H9 (cell line): ENCODE data around the gene SMC4. TPM values are rescaled to one million over a fixed set of nuclear protein-coding genes. Genes with fewer than 3 reads are reported as not detected.

ENCODE experiments used
- DNase-seq: peaks from one replicate; pipeline ENCODE4 v3.0.0-alpha.2; 2017
- H2AFZ ChIP-seq: one replicate; pipeline ENCODE4 v1.6.1; 2013; ENCODE audit warnings: mild to moderate bottlenecking, low read length, control low read depth, moderate library complexity
- H2AK5ac ChIP-seq: 2 replicates; pipeline ENCODE4 v1.6.1; 2013; ENCODE audit warnings: low read length, control low read depth, mixed read lengths; ENCODE audit not compliant: insufficient read length
- H2BK120ac ChIP-seq: one replicate; pipeline ENCODE4 v1.6.1; 2013; ENCODE audit warnings: low read depth, mild to moderate bottlenecking, low read length, control low read depth, inconsistent platforms; ENCODE audit not compliant: poor library complexity, severe bottlenecking
- H2BK12ac ChIP-seq: 2 replicates; pipeline ENCODE4 v1.6.1; 2013; ENCODE audit warnings: low read length, control low read depth, mixed read lengths, low read depth; ENCODE audit not compliant: insufficient read length
- H2BK15ac ChIP-seq: 2 replicates; pipeline ENCODE4 v1.6.1; 2013; ENCODE audit warnings: low read depth, low read length, control low read depth
- H2BK20ac ChIP-seq: one replicate; pipeline ENCODE4 v1.6.1; 2013; ENCODE audit warnings: low read depth, mild to moderate bottlenecking, low read length, control low read depth, inconsistent platforms; ENCODE audit not compliant: poor library complexity, severe bottlenecking
- H2BK5ac ChIP-seq: 2 replicates; pipeline ENCODE4 v1.6.1; 2013; ENCODE audit warnings: low read length, control low read depth, mixed read lengths; ENCODE audit not compliant: insufficient read length
- H3K14ac ChIP-seq: 2 replicates; pipeline ENCODE4 v1.6.1; 2013; ENCODE audit warnings: low read length, control low read depth; ENCODE audit not compliant: insufficient read depth
- H3K18ac ChIP-seq: 2 replicates; pipeline ENCODE4 v1.6.1; 2013; ENCODE audit warnings: low read depth, mild to moderate bottlenecking, mixed read lengths, low read length, control low read depth; ENCODE audit not compliant: insufficient read length
- H3K23ac ChIP-seq: 2 replicates; pipeline ENCODE4 v1.6.1; 2013; ENCODE audit warnings: low read length, control low read depth, mixed read lengths, low read depth; ENCODE audit not compliant: insufficient read length
- H3K23me2 ChIP-seq: 2 replicates; pipeline ENCODE4 v1.6.1; 2013; ENCODE audit warnings: low read depth, mild to moderate bottlenecking, mixed read lengths, low read length, control low read depth; ENCODE audit not compliant: insufficient read length, poor library complexity, severe bottlenecking
- H3K27ac ChIP-seq: 2 replicates; pipeline ENCODE4 v1.5.1; 2013; ENCODE audit warnings: low read length, control low read depth, mixed read lengths, low read depth; ENCODE audit not compliant: insufficient read length
- H3K27me3 ChIP-seq: 2 replicates; pipeline ENCODE4 v1.6.1; 2013; ENCODE audit warnings: low read length, control low read depth, inconsistent platforms; ENCODE audit not compliant: insufficient read depth
- H3K4ac ChIP-seq: 2 replicates; pipeline ENCODE4 v1.6.1; 2013; ENCODE audit warnings: low read depth, mild to moderate bottlenecking, control low read depth, inconsistent platforms, low read length, moderate library complexity
- H3K4me1 ChIP-seq: 2 replicates; pipeline ENCODE4 v1.6.1; 2013; ENCODE audit warnings: low read length, control low read depth, inconsistent platforms; ENCODE audit not compliant: insufficient read depth
- H3K4me2 ChIP-seq: 2 replicates; pipeline ENCODE4 v1.6.1; 2013; ENCODE audit warnings: low read length, control low read depth, mixed read lengths; ENCODE audit not compliant: insufficient read length, insufficient read depth
- H3K56ac ChIP-seq: 2 replicates; pipeline ENCODE4 v1.6.1; 2013; ENCODE audit warnings: low read depth, mild to moderate bottlenecking, mixed read lengths, low read length, control low read depth; ENCODE audit not compliant: insufficient read length
- H3K79me1 ChIP-seq: 2 replicates; pipeline ENCODE4 v1.6.1; 2013; ENCODE audit warnings: low read depth, mild to moderate bottlenecking, moderate library complexity, low read length, control low read depth, inconsistent platforms; ENCODE audit not compliant: insufficient read depth, poor library complexity, severe bottlenecking
- H3K79me2 ChIP-seq: 2 replicates; pipeline ENCODE4 v1.6.1; 2013; ENCODE audit warnings: low read length, control low read depth, inconsistent platforms; ENCODE audit not compliant: insufficient read depth
- H3K9ac ChIP-seq: 2 replicates; pipeline ENCODE4 v1.6.1; 2013; ENCODE audit warnings: low read length, control low read depth, mixed read lengths; ENCODE audit not compliant: insufficient read length; ENCODE audit errors: extremely low read depth
- H3K9me3 ChIP-seq: one replicate; pipeline ENCODE4 v1.6.1; 2013; ENCODE audit warnings: low read depth, low read length, inconsistent platforms; ENCODE audit not compliant: control insufficient read depth
- H3T11ph ChIP-seq: one replicate; pipeline ENCODE4 v1.6.1; 2013; ENCODE audit warnings: mild to moderate bottlenecking, low read length, control low read depth, inconsistent platforms
- H4K20me1 ChIP-seq: one replicate; pipeline ENCODE4 v1.6.1; 2013; ENCODE audit not compliant: control insufficient read depth, insufficient read length, insufficient read depth
- H4K5ac ChIP-seq: 2 replicates; pipeline ENCODE4 v1.6.1; 2013; ENCODE audit warnings: low read depth, mild to moderate bottlenecking, mixed read lengths, low read length, control low read depth; ENCODE audit not compliant: insufficient read length
- H4K8ac ChIP-seq: replicated peaks from 2 replicates; pipeline ENCODE4 v1.6.1; 2013; ENCODE audit warnings: low read length, control low read depth, mixed read lengths, low read depth; ENCODE audit not compliant: insufficient read length
- H4K91ac ChIP-seq: 2 replicates; pipeline ENCODE4 v1.6.1; 2013; ENCODE audit warnings: low read depth, mild to moderate bottlenecking, moderate library complexity, mixed read lengths, low read length, control low read depth; ENCODE audit not compliant: insufficient read length
- H3K27ac Mint-ChIP-seq, 3 experiments: 2 replicates in 2 of 3; 3 replicates in 1 of 3; pipeline ENCODE4 v1.8.0; 2020 to 2021; ENCODE audit warnings: mixed read lengths in 3 of 3, mild to moderate bottlenecking in 1 of 3, moderate library complexity in 1 of 3
- H3K27me3 Mint-ChIP-seq: 2 replicates; pipeline ENCODE4 v1.8.0; 2021; ENCODE audit warnings: low read depth, mild to moderate bottlenecking, moderate library complexity, mixed read lengths
- H3K36me3 Mint-ChIP-seq, 3 experiments: 2 replicates in 2 of 3; 3 replicates in 1 of 3; pipeline ENCODE4 v1.8.0; 2020 to 2021; ENCODE audit warnings: low read depth in 3 of 3, mixed read lengths in 3 of 3; ENCODE audit not compliant: insufficient read depth in 1 of 3
- H3K4me1 Mint-ChIP-seq, 2 experiments: 2 replicates each; pipeline ENCODE4 v1.8.0; 2020; ENCODE audit warnings: mixed read lengths in 2 of 2
- H3K4me3 Mint-ChIP-seq, 2 experiments: 2 replicates in 1 of 2; 3 replicates in 1 of 2; pipeline ENCODE4 v1.8.0; 2020 to 2021; ENCODE audit warnings: mild to moderate bottlenecking in 2 of 2, mixed read lengths in 2 of 2, moderate library complexity in 1 of 2
- H3K9me3 Mint-ChIP-seq, 2 experiments: 2 replicates in 1 of 2; 3 replicates in 1 of 2; pipeline ENCODE4 v1.8.0; 2020; ENCODE audit warnings: mild to moderate bottlenecking in 2 of 2, mixed read lengths in 2 of 2, moderate library complexity in 1 of 2
- WGBS: extraction: QIAGEN DNeasy Blood & Tissue Kit; methylation state at CpG from one replicate; pipeline ENCODE4 v1.1.7; 2013; ENCODE audit warnings: missing lambda C conversion rate, low lambda C conversion rate, mixed read lengths; ENCODE audit not compliant: insufficient read length; ENCODE audit errors: extremely low coverage; 5-methylcytosine and 5-hydroxymethylcytosine counted together
- total RNA-seq: library from RNA; stranded (reverse); gene quantifications from 2 replicates; pipeline ENCODE4 v1.2.1, GENCODE V29; 2021
- TF ChIP-seq, protein P1 (sequence below): fragments of 200-600 bp; sonication (generic); conservative IDR thresholded peaks from 3 replicates; pipeline ENCODE4 v1.8.0; 2021; ENCODE audit warnings: antibody characterized with exemption, mild to moderate bottlenecking

The SMC4 gene
- total RNA-seq, 1 experiment from 2014 or later = 130 TPM

- peaks cover 3% of the 10 kb centered on the region in 2 experiments for H3K9me3 Mint-ChIP-seq
- H3K4me3 Mint-ChIP-seq = no peak overlapping the region
Observed at GRCh38 chr3:160475884-160476283, 76.4 kb downstream of the SMC4 start.

More at GRCh38 chr3:160475884-160476283, 76.4 kb downstream of the SMC4 start:
- peaks cover 4% of the 10 kb centered on the region for H3K9me3 ChIP-seq
- H2BK120ac ChIP-seq = no peak overlapping the region
- H2BK5ac ChIP-seq = no peak overlapping the region
- no peaks in the 10 kb centered on the region for H4K20me1 ChIP-seq
- H3K4me1 Mint-ChIP-seq = no peaks in the 10 kb centered on the region
- no peak overlapping the region for H3K4ac ChIP-seq
- H2AK5ac ChIP-seq = no peak overlapping the region
- peaks cover 6% of the 10 kb centered on the region for H3K27me3 Mint-ChIP-seq
- no peak overlapping the region for H4K5ac ChIP-seq
- no peak overlapping the region for H3K56ac ChIP-seq
- H3K79me2 ChIP-seq = no peaks in the 10 kb centered on the region
- no peak overlapping the region for H2BK15ac ChIP-seq
- no peak overlapping the region for H3T11ph ChIP-seq
- H4K8ac ChIP-seq = no peak overlapping the region
- H2BK20ac ChIP-seq = no peak overlapping the region
- DNase-seq = no peak
- H4K91ac ChIP-seq = no peak overlapping the region
- H3K23me2 ChIP-seq = no peaks in the 10 kb centered on the region
- no peak overlapping the region for H2AFZ ChIP-seq
- WGBS = no CpG with 5 or more reads among the region's 2 CpGs
- H3K79me1 ChIP-seq = no peaks in the 10 kb centered on the region
- H3K27ac ChIP-seq = no peak overlapping the region
- TF ChIP-seq, protein P1, sequence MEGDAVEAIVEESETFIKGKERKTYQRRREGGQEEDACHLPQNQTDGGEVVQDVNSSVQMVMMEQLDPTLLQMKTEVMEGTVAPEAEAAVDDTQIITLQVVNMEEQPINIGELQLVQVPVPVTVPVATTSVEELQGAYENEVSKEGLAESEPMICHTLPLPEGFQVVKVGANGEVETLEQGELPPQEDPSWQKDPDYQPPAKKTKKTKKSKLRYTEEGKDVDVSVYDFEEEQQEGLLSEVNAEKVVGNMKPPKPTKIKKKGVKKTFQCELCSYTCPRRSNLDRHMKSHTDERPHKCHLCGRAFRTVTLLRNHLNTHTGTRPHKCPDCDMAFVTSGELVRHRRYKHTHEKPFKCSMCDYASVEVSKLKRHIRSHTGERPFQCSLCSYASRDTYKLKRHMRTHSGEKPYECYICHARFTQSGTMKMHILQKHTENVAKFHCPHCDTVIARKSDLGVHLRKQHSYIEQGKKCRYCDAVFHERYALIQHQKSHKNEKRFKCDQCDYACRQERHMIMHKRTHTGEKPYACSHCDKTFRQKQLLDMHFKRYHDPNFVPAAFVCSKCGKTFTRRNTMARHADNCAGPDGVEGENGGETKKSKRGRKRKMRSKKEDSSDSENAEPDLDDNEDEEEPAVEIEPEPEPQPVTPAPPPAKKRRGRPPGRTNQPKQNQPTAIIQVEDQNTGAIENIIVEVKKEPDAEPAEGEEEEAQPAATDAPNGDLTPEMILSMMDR = no peak
- H3K36me3 Mint-ChIP-seq = peaks cover 1 to 6% (median 5%) of the 10 kb centered on the region in 3 experiments; a peak in 4 of 7 replicates
- no peaks in the 10 kb centered on the region for H3K27me3 ChIP-seq
- H3K23ac ChIP-seq = no peak overlapping the region
- no peak overlapping the region for H3K4me2 ChIP-seq
- H3K14ac ChIP-seq = no peak overlapping the region
- H3K9ac ChIP-seq = no peak overlapping the region
- H2BK12ac ChIP-seq = no peak overlapping the region
- no peaks in the 10 kb centered on the region for H3K4me1 ChIP-seq
- no peak overlapping the region; a peak in 1 of 7 replicates for H3K27ac Mint-ChIP-seq
- H3K18ac ChIP-seq = no peak overlapping the region
